GM15510 (cell line): Measurements from ENCODE around the gene NUPR2.

Source experiments
- POLR2A ChIP-seq: IDR thresholded peaks from 3 replicates; pipeline ENCODE4 v1.6.1; 2011; ENCODE audit warnings: borderline replicate concordance; ENCODE audit not compliant: insufficient read length; ENCODE audit errors: extremely low read depth

The NUPR2 gene

DNA sequence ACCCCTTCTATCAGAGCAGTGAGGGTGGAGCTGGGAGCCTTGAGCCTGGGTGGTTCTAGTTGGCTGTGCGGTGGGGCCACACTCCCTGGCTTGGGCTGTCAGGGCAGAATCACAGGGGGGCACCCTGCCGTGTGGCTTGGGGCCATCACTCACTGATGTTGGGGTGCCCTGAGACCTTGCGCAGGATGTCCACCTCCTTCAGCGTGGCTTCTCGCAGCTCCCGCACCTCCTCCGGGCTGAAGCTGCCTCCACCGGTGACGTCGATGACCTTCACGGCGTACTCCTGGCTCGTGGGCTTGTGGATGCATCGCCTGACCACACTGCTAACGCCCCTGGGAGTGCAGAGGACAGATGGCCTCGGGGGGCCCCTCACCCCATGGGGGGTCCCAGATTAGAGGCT, 28.8 kb downstream of the NUPR2 start:
- TF ChIP-seq POLR2A = no peak

GRCh38 chr7:56086761-56087160, 29.5 kb downstream of the NUPR2 start:
- no peak for TF ChIP-seq POLR2A

GRCh38 chr7:56083150-56083785, 32.9 kb downstream of the NUPR2 start:
- no peak for TF ChIP-seq POLR2A

DNA sequence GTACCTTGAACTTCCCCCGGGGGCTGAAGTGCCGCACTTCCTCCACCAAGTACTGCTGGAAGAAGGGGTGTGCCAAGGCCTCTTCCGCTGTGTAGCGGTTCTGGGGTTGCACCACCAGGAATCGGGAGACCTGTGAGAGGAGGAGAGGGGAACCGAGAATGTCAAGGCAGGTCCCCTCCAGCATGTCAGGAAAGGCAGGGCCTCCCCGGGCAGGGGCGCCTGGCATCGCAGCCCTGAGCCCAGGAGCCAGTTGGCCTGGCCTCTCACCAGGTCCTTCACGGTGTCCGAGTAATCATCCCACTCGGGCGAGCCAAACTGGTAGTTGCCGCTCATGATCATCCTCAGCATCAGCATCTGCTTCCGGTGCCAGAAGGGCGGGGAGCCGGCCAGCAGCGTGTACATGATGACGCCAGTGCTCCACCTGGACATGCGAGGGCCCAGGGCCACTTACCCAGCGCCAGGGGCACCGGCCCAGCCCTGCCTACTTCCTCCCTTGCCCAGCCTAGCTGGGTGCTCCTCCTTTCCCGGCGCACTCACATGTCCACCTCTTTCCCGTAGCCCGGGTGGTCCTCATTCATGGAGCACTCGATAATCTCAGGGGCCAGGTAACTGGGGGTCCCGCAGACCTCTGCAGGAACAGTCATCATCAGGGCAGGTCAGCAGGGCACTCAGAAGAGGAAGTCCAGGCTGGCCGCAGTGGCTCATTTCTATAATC, 34.4 kb downstream of the NUPR2 start:
- TF ChIP-seq POLR2A = no peak

- no peak for TF ChIP-seq POLR2A
These were observed 36.6 kb downstream of the NUPR2 start for GRCh38 chr7:56079450-56080185.

GRCh38 chr7:56078196-56078595, 38.0 kb downstream of the NUPR2 start:
- no peak for TF ChIP-seq POLR2A

GRCh38 chr7:56077681-56078080, 38.5 kb downstream of the NUPR2 start:
- TF ChIP-seq POLR2A = no peak

DNA sequence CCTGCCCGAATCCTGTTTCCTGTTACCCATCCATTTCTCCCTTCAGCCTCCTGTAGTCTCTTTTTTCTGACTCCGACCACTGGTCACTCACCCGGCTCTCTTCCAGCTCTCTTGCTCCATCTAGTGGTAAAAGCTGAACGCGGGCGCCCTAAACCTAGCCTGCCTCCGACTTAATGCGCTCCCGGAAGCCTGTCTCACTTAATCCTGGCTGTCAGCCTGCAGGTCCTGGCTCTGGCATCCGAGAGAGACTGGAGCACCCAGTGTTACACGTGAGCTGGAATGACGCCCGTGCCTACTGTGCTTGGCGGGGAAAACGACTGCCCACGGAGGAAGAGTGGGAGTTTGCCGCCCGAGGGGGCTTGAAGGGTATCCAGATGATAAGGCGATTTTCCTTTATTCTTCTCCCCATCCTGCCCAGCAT, 41.8 kb downstream of the NUPR2 start:
- TF ChIP-seq POLR2A = no peak
